Measurements from ENCODE around the gene RPP30. TPM values are rescaled to one million over a fixed set of nuclear protein-coding genes. Genes with fewer than 3 reads are reported as not detected.

RPP30 gene
- total and polyA plus RNA-seq, 2 of the 13 experiments (the other 11 are each of a cell fraction or from before 2014, with no cell fraction given), result 27.1 to 65.0 TPM

DNA sequence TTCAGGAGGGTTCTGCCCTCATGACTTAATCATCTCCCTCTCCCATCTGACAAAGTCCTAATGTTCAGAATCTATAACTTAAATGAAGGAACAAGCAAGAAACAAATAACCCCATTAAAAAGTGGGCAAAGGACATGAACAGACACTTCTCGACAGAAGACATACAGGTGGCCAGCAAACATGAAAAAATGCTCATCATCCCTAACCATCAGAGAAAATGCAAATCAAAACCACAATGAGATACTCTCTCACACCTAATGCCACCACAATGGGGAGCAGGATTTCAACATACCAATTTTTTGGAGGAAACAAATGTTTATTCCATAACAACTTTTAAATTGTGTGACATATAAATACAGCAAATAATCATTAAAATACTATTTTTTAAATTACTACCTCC, 11.0 kb upstream of the RPP30 start:
- no peak for ATAC-seq
- 0% methylated on average over 1 of the region's 1 CpG for WGBS (ENCODE audit: low lambda C conversion rate)
- no peak overlapping the region for H3K9ac ChIP-seq (ENCODE audit: insufficient read depth, low read depth, low read length)
- POLR2A ChIA-PET, result no interaction called here
- no peaks in the 10 kb centered on the region for H4K20me1 ChIP-seq (ENCODE audit: insufficient read depth, low read length)
- no peak for FAIRE-seq
- BruUV-seq (replicated peaks), result no TSS peak
- no peak overlapping the region for H3K4me2 ChIP-seq (ENCODE audit: low read depth, low read length)
- peaks cover 6% of the 10 kb centered on the region; the same call in 1 of the 2 replicates for H3K4me1 ChIP-seq (ENCODE audit: insufficient read depth, low read length)
- no peaks in the 10 kb centered on the region for H3K79me2 ChIP-seq (ENCODE audit: insufficient read depth, low read length)
- no peak overlapping the region for H2AFZ ChIP-seq (ENCODE audit: low read length)
- TF ChIP-seq ZNF282 (IDR thresholded peaks at IDR 0.05; ENCODE audit: partially characterized antibody) (no peak), ZSCAN20 (CRISPR knock-in tag; IDR thresholded peaks at IDR 0.05; ENCODE audit: borderline replicate concordance) (no peak), ZNF672 (CRISPR knock-in tag; IDR thresholded peaks at IDR 0.05) (no peak), ZNF543 (CRISPR knock-in tag; IDR thresholded peaks at IDR 0.05) (no peak), MTF2 (CRISPR knock-in tag; IDR thresholded peaks at IDR 0.05; ENCODE audit: borderline replicate concordance) (no peak), HHEX (CRISPR knock-in tag; IDR thresholded peaks at IDR 0.05) (no peak), TBX2 (CRISPR knock-in tag; IDR thresholded peaks at IDR 0.05; ENCODE audit: borderline replicate concordance) (no peak), KDM2A (CRISPR knock-in tag; IDR thresholded peaks at IDR 0.05; ENCODE audit: borderline replicate concordance, low read depth) (no peak)
- CTCF ChIA-PET (ENCODE audit: low intra/inter-chr PET ratio, low total read pairs), result no interaction called here
- intact Hi-C loops (cut with micrococcal nuclease; ENCODE audit: unreplicated experiment), result no loop called here
- in situ Hi-C loops (cut with HindIII; ENCODE audit: extremely low pct_ligation_motif_present, low pct_unique_long_range_greater_than_20kb), result loop anchor here (10.0 kb wide), 1 partner anchor 1066 kb away; no protein-coding TSS in a partner anchor
- peaks cover 2 to 43% of the 10 kb centered on the region in 2 experiments for H3K27me3 ChIP-seq (ENCODE audit: control insufficient read depth in 1 of 2, insufficient read depth in 2 of 2, low read length in 2 of 2)
- no peak overlapping the region for H3K4me3 ChIP-seq (replicated peaks in 1 of 3; ENCODE audit: insufficient read depth in 1 of 3, low read depth in 2 of 3, low read length in 3 of 3)
- no peak for DNase-seq (ENCODE audit: low spot score)
- H3K27ac ChIP-seq (ENCODE audit: extremely low read length, insufficient read depth, low read length), result no peak overlapping the region
- H3K9me3 ChIP-seq (ENCODE audit: low read length), result no peaks in the 10 kb centered on the region
- H3K36me3 ChIP-seq (replicated peaks in 1 of 2; ENCODE audit: control insufficient read depth in 1 of 2, insufficient read depth in 2 of 2, low read length in 2 of 2), result no peaks in the 10 kb centered on the region

DNA sequence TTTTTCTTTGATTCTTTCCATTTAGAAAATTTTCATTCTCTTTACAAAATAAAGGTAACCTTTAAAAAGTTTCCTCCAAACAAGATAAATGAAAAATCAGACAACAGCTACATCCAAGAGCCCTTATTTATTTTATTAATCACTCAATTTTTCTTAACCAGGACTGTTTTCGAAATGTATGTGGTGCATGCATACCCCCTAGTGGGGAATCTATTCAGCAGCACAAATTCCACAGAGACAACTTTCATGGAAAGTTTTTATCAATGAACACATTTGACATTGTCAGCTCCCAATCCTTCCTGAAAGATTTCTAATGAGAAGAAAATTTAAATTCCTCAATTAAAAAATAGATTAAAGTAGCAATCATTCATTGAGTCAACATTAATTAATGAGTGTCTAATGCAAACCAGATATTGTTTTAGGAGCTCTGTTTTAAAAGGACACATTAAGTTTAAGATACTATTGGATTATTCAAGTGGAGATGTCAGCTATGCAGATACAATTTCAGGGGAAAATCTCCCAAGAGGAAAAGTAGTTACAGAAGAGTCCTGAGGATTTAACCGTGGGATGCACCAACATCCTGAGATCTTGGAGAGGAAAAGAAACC, 8.8 kb upstream of the RPP30 start:
- intact Hi-C loops (cut with micrococcal nuclease; ENCODE audit: unreplicated experiment) (loop anchor here (1.0 kb wide), 2 partner anchors 112 to 1070 kb away; no protein-coding TSS in a partner anchor), in situ Hi-C loops (cut with HindIII; ENCODE audit: extremely low pct_ligation_motif_present, low pct_unique_long_range_greater_than_20kb) (loop anchor here (10.0 kb wide), 1 partner anchor 1068 kb away; no protein-coding TSS in a partner anchor)
- POLR2A ChIA-PET, result no interaction called here

More for the DNA sequence above, 8.8 kb upstream of the RPP30 start:
- BruUV-seq (replicated peaks), result no TSS peak
- FAIRE-seq (no peak), DNase-seq (ENCODE audit: low spot score) (peak; percentile 16), ATAC-seq (no peak)
- Histone ChIP-seq H3K27ac (ENCODE audit: extremely low read length, insufficient read depth, low read length) (no peak overlapping the region), H3K27me3 (ENCODE audit: control insufficient read depth in 1 of 2, insufficient read depth in 2 of 2, low read length in 2 of 2) (peaks cover 2 to 29% of the 10 kb centered on the region in 2 experiments; a peak in 3 of 5 replicates), H3K36me3 (replicated peaks in 1 of 2; ENCODE audit: control insufficient read depth in 1 of 2, insufficient read depth in 2 of 2, low read length in 2 of 2) (no peaks in the 10 kb centered on the region), H3K9ac (ENCODE audit: insufficient read depth, low read depth, low read length) (no peak overlapping the region), H3K4me2 (ENCODE audit: low read depth, low read length) (no peak overlapping the region), H4K20me1 (ENCODE audit: insufficient read depth, low read length) (no peaks in the 10 kb centered on the region), H3K4me3 (replicated peaks in 1 of 3; ENCODE audit: insufficient read depth in 1 of 3, low read depth in 2 of 3, low read length in 3 of 3) (no peak overlapping the region), H3K4me1 (ENCODE audit: insufficient read depth, low read length) (peaks cover 6% of the 10 kb centered on the region; the same call in 1 of the 2 replicates), H3K9me3 (ENCODE audit: low read length) (no peaks in the 10 kb centered on the region), H3K79me2 (ENCODE audit: insufficient read depth, low read length) (no peaks in the 10 kb centered on the region), H2AFZ (ENCODE audit: low read length) (no peak overlapping the region)
- CTCF ChIA-PET (ENCODE audit: low intra/inter-chr PET ratio, low total read pairs), result interaction anchor here (1.2 to 3.0 kb wide), 2 partner anchors 111 to 1069 kb away, joined by 5 to 24 read pairs; no protein-coding TSS in a partner anchor
- TF ChIP-seq STAG1 (CRISPR knock-in tag; IDR thresholded peaks at IDR 0.05) (peak; percentile 55), SMC3 (IDR thresholded peaks at IDR 0.05; ENCODE audit: low read length) (peak; percentile 45)
- TF ChIP-seq, protein P1, sequence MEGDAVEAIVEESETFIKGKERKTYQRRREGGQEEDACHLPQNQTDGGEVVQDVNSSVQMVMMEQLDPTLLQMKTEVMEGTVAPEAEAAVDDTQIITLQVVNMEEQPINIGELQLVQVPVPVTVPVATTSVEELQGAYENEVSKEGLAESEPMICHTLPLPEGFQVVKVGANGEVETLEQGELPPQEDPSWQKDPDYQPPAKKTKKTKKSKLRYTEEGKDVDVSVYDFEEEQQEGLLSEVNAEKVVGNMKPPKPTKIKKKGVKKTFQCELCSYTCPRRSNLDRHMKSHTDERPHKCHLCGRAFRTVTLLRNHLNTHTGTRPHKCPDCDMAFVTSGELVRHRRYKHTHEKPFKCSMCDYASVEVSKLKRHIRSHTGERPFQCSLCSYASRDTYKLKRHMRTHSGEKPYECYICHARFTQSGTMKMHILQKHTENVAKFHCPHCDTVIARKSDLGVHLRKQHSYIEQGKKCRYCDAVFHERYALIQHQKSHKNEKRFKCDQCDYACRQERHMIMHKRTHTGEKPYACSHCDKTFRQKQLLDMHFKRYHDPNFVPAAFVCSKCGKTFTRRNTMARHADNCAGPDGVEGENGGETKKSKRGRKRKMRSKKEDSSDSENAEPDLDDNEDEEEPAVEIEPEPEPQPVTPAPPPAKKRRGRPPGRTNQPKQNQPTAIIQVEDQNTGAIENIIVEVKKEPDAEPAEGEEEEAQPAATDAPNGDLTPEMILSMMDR (CRISPR knock-in tag; IDR thresholded peaks at IDR 0.05), result peak; percentile 48
- TF ChIP-seq, protein P2, sequence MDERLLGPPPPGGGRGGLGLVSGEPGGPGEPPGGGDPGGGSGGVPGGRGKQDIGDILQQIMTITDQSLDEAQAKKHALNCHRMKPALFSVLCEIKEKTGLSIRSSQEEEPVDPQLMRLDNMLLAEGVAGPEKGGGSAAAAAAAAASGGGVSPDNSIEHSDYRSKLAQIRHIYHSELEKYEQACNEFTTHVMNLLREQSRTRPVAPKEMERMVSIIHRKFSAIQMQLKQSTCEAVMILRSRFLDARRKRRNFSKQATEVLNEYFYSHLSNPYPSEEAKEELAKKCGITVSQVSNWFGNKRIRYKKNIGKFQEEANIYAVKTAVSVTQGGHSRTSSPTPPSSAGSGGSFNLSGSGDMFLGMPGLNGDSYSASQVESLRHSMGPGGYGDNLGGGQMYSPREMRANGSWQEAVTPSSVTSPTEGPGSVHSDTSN (CRISPR knock-in tag; IDR thresholded peaks at IDR 0.05), result no peak
- WGBS (ENCODE audit: low lambda C conversion rate), result 0% methylated on average over 2 of the region's 2 CpGs

All from HepG2 (cell line).